K562 (cell line): Measurements from ENCODE around the gene TRPM8. TPM values are rescaled to one million over a fixed set of nuclear protein-coding genes. Genes with fewer than 3 reads are reported as not detected.

Experiments
- ATAC-seq: fragments of 200-7000 bp; cut with Tn5 transposase; 3 replicates; pipeline ENCODE4 v1.9.1; 2020; ENCODE audit warnings: moderate library complexity
- BruUV-seq: library from RNA; stranded (reverse); fragments of 400-500 nt; replicated peaks from 2 replicates; lab custom pipeline; 2021; lab: Mats Ljungman, UMichigan
- CTCF ChIA-PET: fragments of 300-600 bp; formaldehyde crosslinking; extraction: SDS; loops from one replicate; lab custom pipeline; 2021; ENCODE audit warnings: low intra/inter-chr PET ratio; lab: Yijun Ruan, JAX
- POLR2A ChIA-PET: fragments of 300-600, 350-650 bp; sonication (Branson Sonifier 250); formaldehyde crosslinking; extraction: SDS; loops from one replicate; lab custom pipeline; 2021; ENCODE audit warnings: antibody characterized with exemption, inconsistent platforms; lab: Yijun Ruan, JAX
- DNase-seq, 4 experiments: peaks; one replicate each; pipeline versions ENCODE4 v3.0.0 to v3.0.0-alpha.2; 2011 to 2018; ENCODE audit warnings: low spot score in 3 of 4, mixed read lengths in 3 of 4; ENCODE audit errors: extremely low read depth in 1 of 4
- FAIRE-seq: peaks from 2 replicates; lab custom pipeline; 2011; peaks lifted over from hg19 to GRCh38; lab: Jason Lieb, UNC
- H2AFZ ChIP-seq: 2 replicates; pipeline ENCODE4 v1.6.0; 2011; ENCODE audit warnings: low read depth, low read length, control low read depth, inconsistent platforms
- H3K27ac ChIP-seq: fragments of 200-600 bp; 3 replicates; pipeline ENCODE4 v1.8.0; 2011; ENCODE audit warnings: low read depth, mild to moderate bottlenecking, control low read depth, inconsistent platforms, low read length, moderate library complexity, mixed read lengths; ENCODE audit errors: extremely low read depth
- H3K27me3 ChIP-seq, 2 experiments: fragments of 300-600 bp in 1 of 2; 2 replicates in 1 of 2; 3 replicates in 1 of 2; pipeline versions ENCODE4 v1.6.0 to v1.8.0; 2011; ENCODE audit warnings: inconsistent platforms in 2 of 2, low read length in 2 of 2, mild to moderate bottlenecking in 1 of 2, mixed read lengths in 1 of 2, moderate library complexity in 1 of 2; ENCODE audit not compliant: control insufficient read depth in 2 of 2, insufficient read depth in 2 of 2
- H3K36me3 ChIP-seq: fragments of 300-600 bp; 3 replicates; pipeline ENCODE4 v1.8.0; 2011; ENCODE audit warnings: mild to moderate bottlenecking, low read length, inconsistent platforms; ENCODE audit not compliant: control insufficient read depth, insufficient read depth
- H3K4me1 ChIP-seq, 2 experiments: fragments of 200-600 bp in 1 of 2; replicated peaks in 1 of 2; 2 replicates in 1 of 2; 3 replicates in 1 of 2; pipeline versions ENCODE4 v1.5.1 to v1.8.0; 2011; ENCODE audit warnings: inconsistent platforms in 2 of 2, low read length in 2 of 2, mild to moderate bottlenecking in 1 of 2, mixed read lengths in 1 of 2, moderate library complexity in 1 of 2; ENCODE audit not compliant: control insufficient read depth in 2 of 2, insufficient read depth in 2 of 2
- H3K4me2 ChIP-seq: 2 replicates; pipeline ENCODE4 v1.6.1; 2011; ENCODE audit warnings: low read length, control low read depth, inconsistent platforms, mixed read lengths; ENCODE audit not compliant: insufficient read depth
- H3K4me3 ChIP-seq: fragments of 200-600 bp; sonication (generic), shearing (Covaris generic); 2 replicates; pipeline ENCODE4 v1.5.1; 2016; ENCODE audit warnings: control low read depth, inconsistent platforms
- H3K79me2 ChIP-seq: fragments of 200-600 bp; 3 replicates; pipeline ENCODE4 v1.8.0; 2011; ENCODE audit warnings: low read length, inconsistent platforms; ENCODE audit not compliant: control insufficient read depth, insufficient read depth
- H3K9ac ChIP-seq, 2 experiments: 2 replicates each; pipeline versions ENCODE4 v1.6.0 to v1.6.1; 2011; ENCODE audit warnings: low read depth in 2 of 2, low read length in 2 of 2, control low read depth in 1 of 2, inconsistent platforms in 1 of 2, mild to moderate bottlenecking in 1 of 2, mixed read lengths in 1 of 2; ENCODE audit not compliant: insufficient read depth in 1 of 2
- H3K9me1 ChIP-seq: one replicate; pipeline ENCODE4 v1.6.0; 2011; ENCODE audit warnings: inconsistent platforms, mild to moderate bottlenecking, low read length, moderate library complexity; ENCODE audit not compliant: control insufficient read depth, insufficient read depth
- H3K9me3 ChIP-seq: replicated peaks from 2 replicates; pipeline ENCODE4 v1.5.1; 2011; ENCODE audit warnings: low read depth, low read length, inconsistent platforms; ENCODE audit not compliant: control insufficient read depth, insufficient read depth
- H4K20me1 ChIP-seq: replicated peaks from 2 replicates; pipeline ENCODE4 v1.6.1; 2011; ENCODE audit warnings: low read length, inconsistent platforms, mixed read lengths; ENCODE audit not compliant: control insufficient read depth, insufficient read depth
- ATF3 ChIP-seq, 2 experiments: fragments of 450-650 bp in 1 of 2; sonication (generic) in 1 of 2; formaldehyde crosslinking in 1 of 2; IDR thresholded peaks in 1 of 2; conservative IDR thresholded peaks in 1 of 2; 2 replicates each; pipeline versions ENCODE4 v1.6.1 to v1.8.1; 2016 to 2023; ENCODE audit warnings: mild to moderate bottlenecking in 2 of 2, moderate library complexity in 2 of 2, inconsistent platforms in 1 of 2, missing genetic modification reagents in 1 of 2
- CBX5 ChIP-seq: IDR thresholded peaks from 2 replicates; pipeline ENCODE4 v1.6.1; 2014; ENCODE audit warnings: low read depth, borderline replicate concordance
- CEBPG ChIP-seq, 3 experiments: fragments of 200-800 bp in 1 of 3; sonication (Bioruptor generic) in 1 of 3; sonication (generic) in 1 of 3; formaldehyde crosslinking in 1 of 3; IDR thresholded peaks in 2 of 3; conservative IDR thresholded peaks in 1 of 3; 2 replicates each; pipeline versions ENCODE4 v1.6.1 to v1.8.0; 2016 to 2022; ENCODE audit warnings: missing compliant biosample characterization in 2 of 3, missing genetic modification characterization in 2 of 3, mild to moderate bottlenecking in 1 of 3, missing genetic modification reagents in 1 of 3
- CEBPZ ChIP-seq: fragments of 150-350 bp; IDR thresholded peaks from 2 replicates; pipeline ENCODE4 v1.6.1; 2014; ENCODE audit warnings: low read depth, mild to moderate bottlenecking, low read length, borderline replicate concordance
- MBD2 ChIP-seq: sonication (generic); IDR thresholded peaks from 2 replicates; pipeline ENCODE4 v1.6.1; 2016; ENCODE audit warnings: low read depth, borderline replicate concordance
- MTA3 ChIP-seq: fragments of 450-650 bp; formaldehyde crosslinking; IDR thresholded peaks from 2 replicates; pipeline ENCODE4 v1.6.1; 2017; ENCODE audit warnings: mild to moderate bottlenecking, borderline replicate concordance
- NFYB ChIP-seq: IDR thresholded peaks from 2 replicates; pipeline ENCODE4 v1.6.1; 2011; ENCODE audit warnings: mild to moderate bottlenecking, moderate library complexity; ENCODE audit not compliant: insufficient read length; ENCODE audit errors: extremely low read depth
- RBM25 ChIP-seq: fragments of 200-400 bp; formaldehyde crosslinking; IDR thresholded peaks from 2 replicates; pipeline ENCODE4 v1.6.1; 2018; ENCODE audit warnings: low read length, low read depth, moderate library complexity; ENCODE audit not compliant: severe bottlenecking
- XRCC5 ChIP-seq: fragments of 200-400 bp; formaldehyde crosslinking; IDR thresholded peaks from 2 replicates; pipeline ENCODE4 v1.6.1; 2017; ENCODE audit warnings: low read depth, mild to moderate bottlenecking, low read length
- ZFPM2 ChIP-seq: fragments of 250-450 bp; sonication (Bioruptor Pico); IDR thresholded peaks from 2 replicates; pipeline ENCODE4 v1.5.1; 2022; ENCODE audit warnings: mild to moderate bottlenecking
- ZNF436 ChIP-seq: fragments of 250-450, 450-650 bp; sonication (Bioruptor Pico); formaldehyde crosslinking; IDR thresholded peaks from 2 replicates; pipeline ENCODE4 v1.7.0; 2020; ENCODE audit warnings: mild to moderate bottlenecking
- WGBS: fragments of 100-300 bp; shearing (Covaris generic); methylation state at CpG from one replicate; pipeline ENCODE4 v1.1.6; 2016; ENCODE audit warnings: low coverage, mixed read lengths; ENCODE audit not compliant: insufficient coverage; ENCODE audit errors: missing lambda C conversion rate; 5-methylcytosine and 5-hydroxymethylcytosine counted together
- in situ Hi-C: fragments of 300-500 bp; cut with MboI; formaldehyde crosslinking; loops from 4 replicates; pipeline ENCODE4 v1.15.0; 2018; ENCODE audit warnings: inconsistent platforms, mixed read lengths
- intact Hi-C: fragments of 100-400 bp; cut with micrococcal nuclease; formaldehyde crosslinking; loops from 2 replicates; pipeline ENCODE4 v1.14.2; 2022
- polyA plus RNA-seq, 8 experiments: library from polyadenylated mRNA; depleted of rRNA in 4 of 8; stranded (reverse) in 5 of 8; unstranded in 3 of 8; fragments of >200 nt; fragmentation: Nextera tagmentation in 2 of 8; fragmentation: Illumina TruSeq in 1 of 8; extraction: Ambion mirVana in 2 of 8; extraction: Trizol in 1 of 8; gene quantifications; 2 replicates each; pipeline versions ENCODE4 v1.2.1 to v1.2.3, GENCODE V29; 2011 to 2014; ENCODE audit warnings: inconsistent platforms in 1 of 8, missing spikeins in 1 of 8
- total RNA-seq, 7 experiments: library from RNA; depleted of rRNA in 6 of 7; stranded (reverse); fragments of >200 nt in 6 of 7; fragmentation: Illumina TruSeq in 2 of 7; extraction: Trizol in 2 of 7; gene quantifications; 2 replicates each; pipeline versions ENCODE4 v1.2.1 to v1.2.3, GENCODE V29; 2011 to 2021; ENCODE audit warnings: low replicate concordance in 1 of 7

The TRPM8 gene
- total and polyA plus RNA-seq, 9 of the 15 experiments (the other 6 are each of a cell fraction or from before 2014, with no cell fraction given), result not detected

DNA sequence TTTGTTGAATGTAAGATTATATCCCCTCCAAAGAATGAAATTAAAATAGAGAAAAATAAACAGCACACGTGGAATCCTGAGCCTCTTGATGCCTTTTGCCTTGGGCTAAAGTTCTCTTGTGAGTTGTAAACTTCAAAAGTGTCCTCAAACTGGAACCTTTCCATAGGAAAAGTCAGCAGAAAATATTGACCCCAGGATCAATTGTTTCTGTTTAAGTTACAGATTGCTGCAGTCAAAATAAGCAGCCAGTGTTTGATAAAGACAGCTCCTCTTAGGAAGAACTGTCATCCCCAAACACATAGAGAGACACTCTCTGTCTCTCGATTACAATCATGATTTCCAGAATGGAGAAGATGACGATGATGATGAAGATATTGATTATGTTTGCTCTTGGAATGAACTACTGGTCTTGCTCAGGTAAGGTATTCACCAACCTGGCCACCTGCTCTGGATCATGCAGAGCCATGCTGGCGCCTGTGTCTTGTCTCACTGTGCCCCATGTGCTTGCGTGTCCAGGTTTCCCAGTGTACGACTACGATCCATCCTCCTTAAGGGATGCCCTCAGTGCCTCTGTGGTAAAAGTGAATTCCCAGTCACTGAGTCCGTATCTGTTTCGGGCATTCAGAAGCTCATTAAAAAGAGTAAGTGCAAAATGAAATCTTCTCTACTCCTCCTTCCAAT is 133.4 kb downstream of the TRPM8 start, which contains the start of gene SPP2:
SPP2 (plus strand) TSS at position 248 of the 681 bp plus-strand sequence; CDS start at position 333, 85 bp downstream.
- Histone ChIP-seq H3K4me1 (no peaks in the 10 kb centered on the region), H3K79me2 (no peaks in the 10 kb centered on the region), H4K20me1 (no peaks in the 10 kb centered on the region), H2AFZ (no peak within 1 kb of the TSS), H3K9me3 (no peaks in the 10 kb centered on the region), H3K4me2 (no peak within 1 kb of the TSS), H3K9me1 (no peaks in the 10 kb centered on the region), H3K27ac (no peak within 1 kb of the TSS), H3K27me3 (no peaks in the 10 kb centered on the region; a peak in 1 of 5 replicates), H3K36me3 (no peaks in the 10 kb centered on the region), H3K4me3 (no peak within 1 kb of the TSS), H3K9ac (no peak within 1 kb of the TSS)
- ATAC-seq (no peak), DNase-seq (no peak), FAIRE-seq (no peak)
- intact Hi-C loops (no loop called here), in situ Hi-C loops (no loop called here)
- no TSS peak for BruUV-seq
- 1% methylated on average over 9 of the region's 9 CpGs for WGBS
- ChIA-PET POLR2A (interaction anchor here (0.5 kb wide), 1 partner anchor 578 kb away, joined by 3 read pairs; no protein-coding TSS in a partner anchor), CTCF (no interaction called here)
- TF ChIP-seq MBD2 (no peak), ATF3 (IDR thresholded peaks at IDR 0.05) (no peak), ATF3 (CRISPR knock-in tag; conservative IDR thresholded peaks at IDR 0.05) (no peak), ZNF436 (CRISPR knock-in tag) (no peak), CEBPG (CRISPR knock-in tag; IDR thresholded peaks at IDR 0.05) (no peak), CEBPG (tag; conservative IDR thresholded peaks at IDR 0.05 in 1 of 2, IDR thresholded peaks at IDR 0.05 in 1 of 2) (no peak), MTA3 (no peak), XRCC5 (no peak), RBM25 (no peak), NFYB (no peak), CEBPZ (no peak), ZFPM2 (CRISPR knock-in tag) (no peak), CBX5 (no peak)
